Keratinocyte (primary cell): ENCODE measurements around the gene ZCWPW2. TPM values are rescaled to one million over a fixed set of nuclear protein-coding genes. Genes with fewer than 3 reads are reported as not detected.

Experiments used
- DNase-seq: peaks from one replicate; pipeline ENCODE4 v3.0.0-alpha.2; 2011; ENCODE audit warnings: low read depth, missing footprints, low spot score
- FAIRE-seq: peaks from 2 replicates; lab custom pipeline; 2011; peaks lifted over from hg19 to GRCh38; lab: Jason Lieb, UNC
- H2AFZ ChIP-seq: 2 replicates; pipeline ENCODE4 v1.6.0; 2012; ENCODE audit warnings: low read length, control low read depth, inconsistent platforms; ENCODE audit not compliant: control insufficient read depth
- H3K27ac ChIP-seq: 2 replicates; pipeline ENCODE4 v1.5.1; 2011; ENCODE audit warnings: low read length; ENCODE audit not compliant: control insufficient read depth, insufficient read depth
- H3K27me3 ChIP-seq: 3 replicates; pipeline ENCODE4 v1.6.0; 2011; ENCODE audit warnings: low read length; ENCODE audit not compliant: control insufficient read depth, insufficient read depth; ENCODE audit errors: extremely low read depth
- H3K36me3 ChIP-seq, 2 experiments: 2 replicates in 1 of 2; 3 replicates in 1 of 2; pipeline ENCODE4 v1.5.1; 2011; ENCODE audit warnings: low read length in 2 of 2, mild to moderate bottlenecking in 1 of 2; ENCODE audit not compliant: control insufficient read depth in 2 of 2, insufficient read depth in 2 of 2; ENCODE audit errors: extremely low read depth in 1 of 2
- H3K4me1 ChIP-seq: 3 replicates; pipeline ENCODE4 v1.5.1; 2011; ENCODE audit warnings: low read length; ENCODE audit not compliant: control insufficient read depth, insufficient read depth; ENCODE audit errors: extremely low read depth
- H3K4me2 ChIP-seq: 3 replicates; pipeline ENCODE4 v1.6.0; 2011; ENCODE audit warnings: low read depth, low read length; ENCODE audit not compliant: control insufficient read depth, insufficient read depth; ENCODE audit errors: extremely low read depth
- H3K4me3 ChIP-seq, 3 experiments: fragments of 200-600 bp in 1 of 3; sonication (generic) in 1 of 3; 2 replicates in 2 of 3; 3 replicates in 1 of 3; pipeline ENCODE4 v1.5.1; 2011 to 2016; ENCODE audit warnings: low read length in 3 of 3, mild to moderate bottlenecking in 3 of 3, control low read depth in 2 of 3, inconsistent platforms in 1 of 3, low read depth in 1 of 3, mixed read lengths in 1 of 3, mixed run types in 1 of 3, moderate library complexity in 1 of 3; ENCODE audit not compliant: control insufficient read depth in 2 of 3, insufficient read depth in 2 of 3; ENCODE audit errors: extremely low read depth in 1 of 3
- H3K79me2 ChIP-seq: 2 replicates; pipeline ENCODE4 v1.6.0; 2012; ENCODE audit warnings: low read length; ENCODE audit not compliant: control insufficient read depth, insufficient read depth
- H3K9ac ChIP-seq: 3 replicates; pipeline ENCODE4 v1.6.0; 2011; ENCODE audit warnings: low read length; ENCODE audit not compliant: control insufficient read depth, insufficient read depth; ENCODE audit errors: extremely low read depth
- H3K9me1 ChIP-seq: 3 replicates; pipeline ENCODE4 v1.6.0; 2011; ENCODE audit warnings: low read length; ENCODE audit not compliant: control insufficient read depth, insufficient read depth; ENCODE audit errors: extremely low read depth
- H3K9me3 ChIP-seq: 2 replicates; pipeline ENCODE4 v1.5.1; 2012; ENCODE audit warnings: low read depth, low read length; ENCODE audit not compliant: control insufficient read depth
- H4K20me1 ChIP-seq: 3 replicates; pipeline ENCODE4 v1.6.0; 2011; ENCODE audit warnings: low read length; ENCODE audit not compliant: control insufficient read depth, insufficient read depth; ENCODE audit errors: extremely low read depth
- EZH2 ChIP-seq: IDR thresholded peaks from one replicate; pipeline ENCODE4 v1.6.1; 2012; ENCODE audit warnings: inconsistent platforms, mild to moderate bottlenecking, low read length, moderate library complexity
- dilution Hi-C: fragments of 300-500 bp; cut with MboI; formaldehyde crosslinking; loops from one replicate; pipeline ENCODE4 v1.7.0; 2020; ENCODE audit warnings: low sequenced_read_pairs; ENCODE audit not compliant: extremely low pct_ligation_motif_present
- polyA plus RNA-seq, 5 experiments: library from polyadenylated mRNA; depleted of rRNA in 3 of 5; stranded (reverse) in 3 of 5; stranded (forward) in 1 of 5; unstranded in 1 of 5; fragments of >200 nt; gene quantifications; 1 replicate in 1 of 5; 2 replicates in 3 of 5; 3 replicates in 1 of 5; pipeline versions ENCODE4 v1.2.1 to v1.2.3, GENCODE V29; 2011 to 2012; ENCODE audit warnings: missing spikeins in 2 of 5, low read depth in 1 of 5, low replicate concordance in 1 of 5
- TF ChIP-seq, protein P1 (sequence below), 3 experiments: IDR thresholded peaks in 1 of 3; conservative IDR thresholded peaks in 1 of 3; optimal IDR thresholded peaks in 1 of 3; 2 replicates in 2 of 3; 3 replicates in 1 of 3; pipeline versions ENCODE3 to v1.5.1; 2011; ENCODE audit warnings: low read length in 3 of 3, mild to moderate bottlenecking in 3 of 3, moderate library complexity in 2 of 3, control low read depth in 1 of 3, inconsistent platforms in 1 of 3; ENCODE audit not compliant: insufficient read depth in 2 of 3; ENCODE audit errors: extremely low read depth in 1 of 3

ZCWPW2 gene
- polyA plus RNA-seq, 1 donor (not counting 4 experiments of a cell fraction or from before 2014, with no cell fraction given) = 0.58 TPM

DNA sequence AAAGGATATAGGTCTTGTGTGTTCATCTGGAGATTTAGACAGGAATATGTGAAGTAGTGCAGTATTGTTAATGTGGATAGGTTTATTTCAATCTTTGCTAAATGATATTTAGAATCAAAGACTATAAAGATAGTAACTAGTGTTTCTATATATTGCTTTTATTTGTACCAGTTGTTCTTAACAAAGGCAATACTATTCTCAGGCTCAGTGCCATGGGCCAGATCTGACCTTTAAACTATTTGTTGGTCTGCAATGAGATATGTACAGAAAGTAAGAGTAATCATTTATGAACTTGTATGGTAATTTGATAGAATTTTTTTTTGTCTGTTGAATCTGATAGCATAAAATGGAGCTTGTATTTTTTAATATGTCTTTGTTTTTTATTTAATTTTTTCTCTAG lies 146.8 kb downstream of the ZCWPW2 start:
- no peak overlapping the region for H3K4me2 ChIP-seq
- FAIRE-seq = no peak
- no peaks in the 10 kb centered on the region for H3K9me3 ChIP-seq
- H3K36me3 ChIP-seq = no peaks in the 10 kb centered on the region
- no peaks in the 10 kb centered on the region for H4K20me1 ChIP-seq
- no peak overlapping the region for H3K4me3 ChIP-seq
- no peaks in the 10 kb centered on the region for H3K9me1 ChIP-seq
- H3K9ac ChIP-seq = no peak overlapping the region
- H3K27ac ChIP-seq = no peak overlapping the region
- H2AFZ ChIP-seq = no peak overlapping the region
- dilution Hi-C loops = no loop called here
- no peak for DNase-seq
- no peaks in the 10 kb centered on the region for H3K4me1 ChIP-seq
- no peaks in the 10 kb centered on the region for H3K79me2 ChIP-seq
- H3K27me3 ChIP-seq = no peaks in the 10 kb centered on the region
- no peak for TF ChIP-seq EZH2

DNA sequence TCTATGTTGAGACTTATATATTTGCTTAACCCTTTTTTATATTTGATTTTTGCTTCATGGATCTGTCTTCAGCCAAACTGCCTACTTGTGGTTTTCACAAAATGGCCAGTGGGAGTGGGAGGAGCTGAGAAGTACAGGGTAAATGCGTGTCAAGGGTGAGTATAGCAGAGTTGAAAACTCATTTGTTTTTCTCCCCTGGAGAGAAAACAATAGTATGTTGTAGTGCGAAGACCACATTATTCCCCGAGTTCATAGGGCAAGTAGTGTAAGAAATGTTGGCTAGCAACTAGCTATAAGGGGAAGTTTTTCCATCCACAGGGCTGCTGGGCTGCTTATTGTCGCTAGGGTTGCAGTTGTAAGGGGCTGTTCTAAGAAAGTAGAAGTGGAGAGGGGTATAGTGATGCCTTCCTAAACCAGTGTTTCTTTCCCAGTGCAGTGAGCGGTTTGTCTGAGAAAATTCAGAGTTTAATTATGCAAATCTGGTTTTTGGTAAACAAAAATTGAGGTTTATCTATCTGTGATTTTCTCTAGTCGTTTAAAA lies 153.9 kb downstream of the ZCWPW2 start:
- dilution Hi-C loops = no loop called here
- H3K4me3 ChIP-seq = no peak overlapping the region
- TF ChIP-seq, protein P1, sequence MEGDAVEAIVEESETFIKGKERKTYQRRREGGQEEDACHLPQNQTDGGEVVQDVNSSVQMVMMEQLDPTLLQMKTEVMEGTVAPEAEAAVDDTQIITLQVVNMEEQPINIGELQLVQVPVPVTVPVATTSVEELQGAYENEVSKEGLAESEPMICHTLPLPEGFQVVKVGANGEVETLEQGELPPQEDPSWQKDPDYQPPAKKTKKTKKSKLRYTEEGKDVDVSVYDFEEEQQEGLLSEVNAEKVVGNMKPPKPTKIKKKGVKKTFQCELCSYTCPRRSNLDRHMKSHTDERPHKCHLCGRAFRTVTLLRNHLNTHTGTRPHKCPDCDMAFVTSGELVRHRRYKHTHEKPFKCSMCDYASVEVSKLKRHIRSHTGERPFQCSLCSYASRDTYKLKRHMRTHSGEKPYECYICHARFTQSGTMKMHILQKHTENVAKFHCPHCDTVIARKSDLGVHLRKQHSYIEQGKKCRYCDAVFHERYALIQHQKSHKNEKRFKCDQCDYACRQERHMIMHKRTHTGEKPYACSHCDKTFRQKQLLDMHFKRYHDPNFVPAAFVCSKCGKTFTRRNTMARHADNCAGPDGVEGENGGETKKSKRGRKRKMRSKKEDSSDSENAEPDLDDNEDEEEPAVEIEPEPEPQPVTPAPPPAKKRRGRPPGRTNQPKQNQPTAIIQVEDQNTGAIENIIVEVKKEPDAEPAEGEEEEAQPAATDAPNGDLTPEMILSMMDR (optimal IDR thresholded peaks at IDR 0.05 in 1 of 3, IDR thresholded peaks at IDR 0.05 in 1 of 3, conservative IDR thresholded peaks at IDR 0.05 in 1 of 3; ENCODE audit: extremely low read depth in 1 of 3, insufficient read depth in 2 of 3, low read length in 3 of 3) = no peak
- no peak for TF ChIP-seq EZH2
- H3K79me2 ChIP-seq = no peaks in the 10 kb centered on the region
- no peaks in the 10 kb centered on the region for H3K9me1 ChIP-seq
- no peaks in the 10 kb centered on the region for H3K4me1 ChIP-seq
- H3K36me3 ChIP-seq = no peaks in the 10 kb centered on the region
- no peak overlapping the region for H3K9ac ChIP-seq
- H3K27ac ChIP-seq = no peak overlapping the region
- DNase-seq = no peak
- H4K20me1 ChIP-seq = no peaks in the 10 kb centered on the region
- H2AFZ ChIP-seq = no peak overlapping the region
- FAIRE-seq = no peak
- no peaks in the 10 kb centered on the region for H3K9me3 ChIP-seq
- no peaks in the 10 kb centered on the region for H3K27me3 ChIP-seq
- no peak overlapping the region for H3K4me2 ChIP-seq

DNA sequence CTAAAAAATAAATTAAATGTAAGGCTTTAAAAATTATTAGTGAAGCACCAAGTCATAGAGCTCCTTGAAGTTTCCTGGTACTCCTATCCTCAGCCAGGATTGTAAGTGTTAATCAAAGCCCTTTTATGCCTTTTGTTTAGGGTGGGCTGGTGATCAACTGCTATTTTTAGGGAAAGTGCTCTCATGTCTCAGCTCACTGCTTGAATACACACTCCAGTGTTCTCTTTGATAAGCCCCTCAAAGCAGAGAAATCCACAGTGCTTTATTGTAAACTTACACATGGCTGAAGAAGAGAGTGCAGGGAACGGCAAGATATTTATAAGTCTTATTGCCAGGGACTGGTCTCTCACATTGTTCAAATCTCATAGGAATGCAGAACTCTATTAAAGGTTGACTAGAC lies 156.5 kb downstream of the ZCWPW2 start:
- no peak overlapping the region for H2AFZ ChIP-seq
- H4K20me1 ChIP-seq = no peaks in the 10 kb centered on the region
- no peaks in the 10 kb centered on the region for H3K79me2 ChIP-seq
- H3K4me2 ChIP-seq = no peak overlapping the region
- no peaks in the 10 kb centered on the region for H3K27me3 ChIP-seq
- no peaks in the 10 kb centered on the region for H3K4me1 ChIP-seq
- no peaks in the 10 kb centered on the region for H3K9me1 ChIP-seq
- no peaks in the 10 kb centered on the region for H3K9me3 ChIP-seq
- no peak overlapping the region for H3K4me3 ChIP-seq
- no peak overlapping the region for H3K27ac ChIP-seq
- dilution Hi-C loops = no loop called here
- FAIRE-seq = no peak
- no peak for DNase-seq
- TF ChIP-seq EZH2 = no peak
- TF ChIP-seq, protein P1 (optimal IDR thresholded peaks at IDR 0.05 in 1 of 3, IDR thresholded peaks at IDR 0.05 in 1 of 3, conservative IDR thresholded peaks at IDR 0.05 in 1 of 3; ENCODE audit: extremely low read depth in 1 of 3, insufficient read depth in 2 of 3, low read length in 3 of 3) = no peak
- H3K9ac ChIP-seq = no peak overlapping the region
- no peaks in the 10 kb centered on the region for H3K36me3 ChIP-seq
